HL-60 (cell line): ENCODE results near the gene PTPRD.

Source experiments
- DNase-seq, 2 experiments: peaks; one replicate each; pipeline ENCODE4 v3.0.0-alpha.2; 2010 to 2020; ENCODE audit warnings: low read depth in 1 of 2, low spot score in 1 of 2
- H3K27ac ChIP-seq: fragments of 250-450 bp; sonication (Bioruptor Pico); replicated peaks from 2 replicates; pipeline ENCODE4 v1.5.1; 2020; ENCODE audit warnings: mild to moderate bottlenecking, moderate library complexity
- H3K27me3 ChIP-seq: fragments of 250-450 bp; sonication (Bioruptor Pico); 2 replicates; pipeline ENCODE4 v1.5.1; 2021; ENCODE audit warnings: mild to moderate bottlenecking, moderate library complexity; ENCODE audit not compliant: insufficient read depth, poor library complexity, severe bottlenecking
- H3K4me3 ChIP-seq: replicated peaks from 2 replicates; pipeline ENCODE4 v1.5.1; 2011; ENCODE audit warnings: mild to moderate bottlenecking, control low read depth, low read length; ENCODE audit not compliant: insufficient read depth
- CTCF ChIP-seq: IDR thresholded peaks from one replicate; pipeline ENCODE4 v1.5.1; 2011; ENCODE audit warnings: low read length, control low read depth, inconsistent platforms; ENCODE audit not compliant: insufficient read depth
- GABPA ChIP-seq: IDR thresholded peaks from 2 replicates; pipeline ENCODE4 v1.6.1; 2012; ENCODE audit warnings: low read depth
- POLR2AphosphoS5 ChIP-seq: IDR thresholded peaks from 2 replicates; pipeline ENCODE4 v1.6.1; 2012; ENCODE audit warnings: low read depth
- REST ChIP-seq: IDR thresholded peaks from 2 replicates; pipeline ENCODE4 v1.6.1; 2012; ENCODE audit warnings: low read depth; ENCODE audit not compliant: insufficient replicate concordance
- SPI1 ChIP-seq: IDR thresholded peaks from 2 replicates; pipeline ENCODE4 v1.6.1; 2012; ENCODE audit warnings: low read depth, mild to moderate bottlenecking, borderline replicate concordance

PTPRD gene

GRCh38 chr9:8349901-8350300, 2262.9 kb downstream of the PTPRD start:
- Histone ChIP-seq H3K27ac (no peak overlapping the region), H3K27me3 (no peaks in the 10 kb centered on the region), H3K4me3 (no peak overlapping the region)
- DNase-seq = no peak
- no peak for TF ChIP-seq GABPA
- no peak for TF ChIP-seq REST
- no peak for TF ChIP-seq CTCF
- TF ChIP-seq POLR2AphosphoS5 = no peak
- no peak for TF ChIP-seq SPI1

- Histone ChIP-seq H3K4me3 (no peak overlapping the region), H3K27me3 (no peaks in the 10 kb centered on the region), H3K27ac (no peak overlapping the region)
- no peak for TF ChIP-seq GABPA
- TF ChIP-seq CTCF = no peak
- TF ChIP-seq POLR2AphosphoS5 = no peak
- TF ChIP-seq REST = no peak
- TF ChIP-seq SPI1 = no peak
- DNase-seq = no peak
Observed at GRCh38 chr9:8349376-8349775, 2263.4 kb downstream of the PTPRD start.

- DNase-seq = no peak
- no peaks in the 10 kb centered on the region for H3K27me3 ChIP-seq
- H3K27ac ChIP-seq = no peak overlapping the region
- no peak for TF ChIP-seq POLR2AphosphoS5
- TF ChIP-seq SPI1 = no peak
- no peak for TF ChIP-seq CTCF
- H3K4me3 ChIP-seq = no peak overlapping the region
Observed at GRCh38 chr9:8348756-8349155, 2264.0 kb downstream of the PTPRD start.

GRCh38 chr9:8346296-8346695, 2266.5 kb downstream of the PTPRD start:
- TF ChIP-seq GABPA (no peak), CTCF (no peak)
- Histone ChIP-seq H3K27me3 (no peaks in the 10 kb centered on the region), H3K4me3 (no peak overlapping the region), H3K27ac (no peak overlapping the region)
- no peak for DNase-seq
